GM20000 (cell line): Measurements from ENCODE around the gene ANGEL1.

Source experiments
- DNase-seq: peaks from one replicate; pipeline ENCODE4 v3.0.0; 2012; ENCODE audit warnings: low spot score
- CTCF ChIP-seq: IDR thresholded peaks from 2 replicates; pipeline ENCODE4 v1.5.1; 2012; ENCODE audit warnings: mild to moderate bottlenecking, control low read depth; ENCODE audit errors: extremely low read depth, missing control alignments

Gene ANGEL1

GRCh38 chr14:76767681-76768656 is 44.7 kb downstream of the ANGEL1 start:
- no peak for TF ChIP-seq CTCF
- DNase-seq: peak; percentile 85

GRCh38 chr14:76765461-76765931 is 47.2 kb downstream of the ANGEL1 start:
- no peak for DNase-seq
- TF ChIP-seq CTCF: no peak

GRCh38 chr14:76763096-76764041 is 49.3 kb downstream of the ANGEL1 start:
- DNase-seq: no peak
- no peak for TF ChIP-seq CTCF

- DNase-seq: no peak
- TF ChIP-seq CTCF: no peak
These were observed 50.1 kb downstream of the ANGEL1 start for GRCh38 chr14:76762411-76763095.

GRCh38 chr14:76761960-76762410 is 50.7 kb downstream of the ANGEL1 start:
- DNase-seq: no peak
- no peak for TF ChIP-seq CTCF

GRCh38 chr14:76761136-76761959 is 51.3 kb downstream of the ANGEL1 start, which contains the start of gene VASH1:
Gene VASH1 (plus strand): TSS chr14:76761468. CDS start chr14:76762822, 1,354 bp downstream.
- peak; percentile 93 for DNase-seq
- no peak for TF ChIP-seq CTCF
